ENCODE data around the gene EXD3.
A peak's percentile ranks its signal among the peaks of the same experiment; 100 is the strongest.

- TF ChIP-seq IRF3 (IDR thresholded peaks at IDR 0.05; ENCODE audit: low read depth, low read length) (no peak), YY1 (IDR thresholded peaks at IDR 0.05; ENCODE audit: low read depth) (no peak), NFIC (IDR thresholded peaks at IDR 0.05; ENCODE audit: borderline replicate concordance) (no peak), TEAD4 (IDR thresholded peaks at IDR 0.05; ENCODE audit: borderline replicate concordance, insufficient read depth) (no peak), USF2 (IDR thresholded peaks at IDR 0.05; ENCODE audit: borderline replicate concordance, low read depth, low read length) (no peak)
- TF ChIP-seq, protein P1, sequence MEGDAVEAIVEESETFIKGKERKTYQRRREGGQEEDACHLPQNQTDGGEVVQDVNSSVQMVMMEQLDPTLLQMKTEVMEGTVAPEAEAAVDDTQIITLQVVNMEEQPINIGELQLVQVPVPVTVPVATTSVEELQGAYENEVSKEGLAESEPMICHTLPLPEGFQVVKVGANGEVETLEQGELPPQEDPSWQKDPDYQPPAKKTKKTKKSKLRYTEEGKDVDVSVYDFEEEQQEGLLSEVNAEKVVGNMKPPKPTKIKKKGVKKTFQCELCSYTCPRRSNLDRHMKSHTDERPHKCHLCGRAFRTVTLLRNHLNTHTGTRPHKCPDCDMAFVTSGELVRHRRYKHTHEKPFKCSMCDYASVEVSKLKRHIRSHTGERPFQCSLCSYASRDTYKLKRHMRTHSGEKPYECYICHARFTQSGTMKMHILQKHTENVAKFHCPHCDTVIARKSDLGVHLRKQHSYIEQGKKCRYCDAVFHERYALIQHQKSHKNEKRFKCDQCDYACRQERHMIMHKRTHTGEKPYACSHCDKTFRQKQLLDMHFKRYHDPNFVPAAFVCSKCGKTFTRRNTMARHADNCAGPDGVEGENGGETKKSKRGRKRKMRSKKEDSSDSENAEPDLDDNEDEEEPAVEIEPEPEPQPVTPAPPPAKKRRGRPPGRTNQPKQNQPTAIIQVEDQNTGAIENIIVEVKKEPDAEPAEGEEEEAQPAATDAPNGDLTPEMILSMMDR (IDR thresholded peaks at IDR 0.05), result peak; percentile 9; the same call in 1 of the 2 replicates
- TF ChIP-seq, protein P2, sequence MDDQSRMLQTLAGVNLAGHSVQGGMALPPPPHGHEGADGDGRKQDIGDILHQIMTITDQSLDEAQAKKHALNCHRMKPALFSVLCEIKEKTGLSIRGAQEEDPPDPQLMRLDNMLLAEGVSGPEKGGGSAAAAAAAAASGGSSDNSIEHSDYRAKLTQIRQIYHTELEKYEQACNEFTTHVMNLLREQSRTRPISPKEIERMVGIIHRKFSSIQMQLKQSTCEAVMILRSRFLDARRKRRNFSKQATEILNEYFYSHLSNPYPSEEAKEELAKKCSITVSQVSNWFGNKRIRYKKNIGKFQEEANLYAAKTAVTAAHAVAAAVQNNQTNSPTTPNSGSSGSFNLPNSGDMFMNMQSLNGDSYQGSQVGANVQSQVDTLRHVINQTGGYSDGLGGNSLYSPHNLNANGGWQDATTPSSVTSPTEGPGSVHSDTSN (IDR thresholded peaks at IDR 0.05), result no peak
- TF ChIP-seq, protein P3, sequence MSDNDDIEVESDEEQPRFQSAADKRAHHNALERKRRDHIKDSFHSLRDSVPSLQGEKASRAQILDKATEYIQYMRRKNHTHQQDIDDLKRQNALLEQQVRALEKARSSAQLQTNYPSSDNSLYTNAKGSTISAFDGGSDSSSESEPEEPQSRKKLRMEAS (IDR thresholded peaks at IDR 0.05; ENCODE audit: low read depth), result no peak
- TF ChIP-seq, protein P4, sequence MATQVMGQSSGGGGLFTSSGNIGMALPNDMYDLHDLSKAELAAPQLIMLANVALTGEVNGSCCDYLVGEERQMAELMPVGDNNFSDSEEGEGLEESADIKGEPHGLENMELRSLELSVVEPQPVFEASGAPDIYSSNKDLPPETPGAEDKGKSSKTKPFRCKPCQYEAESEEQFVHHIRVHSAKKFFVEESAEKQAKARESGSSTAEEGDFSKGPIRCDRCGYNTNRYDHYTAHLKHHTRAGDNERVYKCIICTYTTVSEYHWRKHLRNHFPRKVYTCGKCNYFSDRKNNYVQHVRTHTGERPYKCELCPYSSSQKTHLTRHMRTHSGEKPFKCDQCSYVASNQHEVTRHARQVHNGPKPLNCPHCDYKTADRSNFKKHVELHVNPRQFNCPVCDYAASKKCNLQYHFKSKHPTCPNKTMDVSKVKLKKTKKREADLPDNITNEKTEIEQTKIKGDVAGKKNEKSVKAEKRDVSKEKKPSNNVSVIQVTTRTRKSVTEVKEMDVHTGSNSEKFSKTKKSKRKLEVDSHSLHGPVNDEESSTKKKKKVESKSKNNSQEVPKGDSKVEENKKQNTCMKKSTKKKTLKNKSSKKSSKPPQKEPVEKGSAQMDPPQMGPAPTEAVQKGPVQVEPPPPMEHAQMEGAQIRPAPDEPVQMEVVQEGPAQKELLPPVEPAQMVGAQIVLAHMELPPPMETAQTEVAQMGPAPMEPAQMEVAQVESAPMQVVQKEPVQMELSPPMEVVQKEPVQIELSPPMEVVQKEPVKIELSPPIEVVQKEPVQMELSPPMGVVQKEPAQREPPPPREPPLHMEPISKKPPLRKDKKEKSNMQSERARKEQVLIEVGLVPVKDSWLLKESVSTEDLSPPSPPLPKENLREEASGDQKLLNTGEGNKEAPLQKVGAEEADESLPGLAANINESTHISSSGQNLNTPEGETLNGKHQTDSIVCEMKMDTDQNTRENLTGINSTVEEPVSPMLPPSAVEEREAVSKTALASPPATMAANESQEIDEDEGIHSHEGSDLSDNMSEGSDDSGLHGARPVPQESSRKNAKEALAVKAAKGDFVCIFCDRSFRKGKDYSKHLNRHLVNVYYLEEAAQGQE (IDR thresholded peaks at IDR 0.05; ENCODE audit: low read depth, low read length), result no peak
- TF ChIP-seq, protein P5, sequence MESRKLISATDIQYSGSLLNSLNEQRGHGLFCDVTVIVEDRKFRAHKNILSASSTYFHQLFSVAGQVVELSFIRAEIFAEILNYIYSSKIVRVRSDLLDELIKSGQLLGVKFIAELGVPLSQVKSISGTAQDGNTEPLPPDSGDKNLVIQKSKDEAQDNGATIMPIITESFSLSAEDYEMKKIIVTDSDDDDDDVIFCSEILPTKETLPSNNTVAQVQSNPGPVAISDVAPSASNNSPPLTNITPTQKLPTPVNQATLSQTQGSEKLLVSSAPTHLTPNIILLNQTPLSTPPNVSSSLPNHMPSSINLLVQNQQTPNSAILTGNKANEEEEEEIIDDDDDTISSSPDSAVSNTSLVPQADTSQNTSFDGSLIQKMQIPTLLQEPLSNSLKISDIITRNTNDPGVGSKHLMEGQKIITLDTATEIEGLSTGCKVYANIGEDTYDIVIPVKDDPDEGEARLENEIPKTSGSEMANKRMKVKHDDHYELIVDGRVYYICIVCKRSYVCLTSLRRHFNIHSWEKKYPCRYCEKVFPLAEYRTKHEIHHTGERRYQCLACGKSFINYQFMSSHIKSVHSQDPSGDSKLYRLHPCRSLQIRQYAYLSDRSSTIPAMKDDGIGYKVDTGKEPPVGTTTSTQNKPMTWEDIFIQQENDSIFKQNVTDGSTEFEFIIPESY (IDR thresholded peaks at IDR 0.05; ENCODE audit: borderline replicate concordance, low read depth), result no peak
Measured at GRCh38 chr9:137275588-137276472, 147.1 kb downstream of the EXD3 start.

All from SK-N-SH (cell line).